Lower leg skin (tissue), 3 donors: Measurements from ENCODE around the gene HINT2.

Experiments used
- CTCF ChIP-seq, 3 donors: fragments of 450-650 bp; IDR thresholded peaks; one replicate each; pipeline ENCODE4 v1.5.1; 2016; ENCODE audit warnings: antibody characterized with exemption in 3 of 3, mild to moderate bottlenecking in 3 of 3, moderate library complexity in 2 of 3
- POLR2A ChIP-seq, 2 donors: fragments of 450-650 bp; IDR thresholded peaks; one replicate each; pipeline ENCODE4 v1.6.1; 2016 to 2017; ENCODE audit warnings: antibody characterized with exemption in 2 of 2, mild to moderate bottlenecking in 1 of 2, moderate library complexity in 1 of 2

- TF ChIP-seq CTCF (IDR thresholded peaks at IDR 0.05) (no peak), POLR2A (IDR thresholded peaks at IDR 0.05) (no peak)
These were observed 39.8 kb downstream of the HINT2 start for GRCh38 chr9:35774907-35775635.
